Retinal pigment epithelial cell (primary cell): ENCODE data around the gene CCDC91.
A peak's percentile ranks its signal among the peaks of the same experiment; 100 is the strongest.
"Not testable (repeated sequence)": the region's sequence is repeated elsewhere in the genome, so short reads cannot be mapped to it uniquely, and the experiment has no call there.

ENCODE experiments used
- DNase-seq: peaks from one replicate; pipeline ENCODE4 v3.0.0-alpha.2; 2010; ENCODE audit warnings: low read depth
- H3K4me3 ChIP-seq: 2 replicates; pipeline ENCODE4 v1.5.1; 2011; ENCODE audit warnings: mild to moderate bottlenecking, low read length, control low read depth, moderate library complexity
- TF ChIP-seq, protein P1 (sequence below): conservative IDR thresholded peaks from 2 replicates; pipeline ENCODE4 v1.5.1; 2011; ENCODE audit warnings: low read depth, low read length, control low read depth, inconsistent platforms

The CCDC91 gene

DNA sequence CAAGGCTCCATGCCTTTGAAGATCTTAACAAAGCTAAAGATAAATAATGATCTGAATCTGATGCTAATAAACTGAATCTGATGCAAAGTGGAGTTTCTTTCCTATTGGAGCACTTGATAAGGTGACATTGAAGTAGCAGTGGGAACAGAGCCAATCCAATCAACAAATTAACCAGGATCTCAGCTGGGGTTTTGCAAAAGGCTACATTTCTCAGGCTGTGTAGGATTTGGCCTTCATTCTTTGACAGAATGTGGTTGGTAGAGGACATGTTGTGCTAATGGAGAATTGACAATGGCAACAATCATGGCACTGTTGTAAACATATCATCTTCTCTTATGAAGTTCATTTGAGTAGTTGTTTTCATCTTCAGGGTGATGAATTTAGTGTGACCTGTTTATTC is 164.9 kb downstream of the CCDC91 start:
- TF ChIP-seq, protein P1, sequence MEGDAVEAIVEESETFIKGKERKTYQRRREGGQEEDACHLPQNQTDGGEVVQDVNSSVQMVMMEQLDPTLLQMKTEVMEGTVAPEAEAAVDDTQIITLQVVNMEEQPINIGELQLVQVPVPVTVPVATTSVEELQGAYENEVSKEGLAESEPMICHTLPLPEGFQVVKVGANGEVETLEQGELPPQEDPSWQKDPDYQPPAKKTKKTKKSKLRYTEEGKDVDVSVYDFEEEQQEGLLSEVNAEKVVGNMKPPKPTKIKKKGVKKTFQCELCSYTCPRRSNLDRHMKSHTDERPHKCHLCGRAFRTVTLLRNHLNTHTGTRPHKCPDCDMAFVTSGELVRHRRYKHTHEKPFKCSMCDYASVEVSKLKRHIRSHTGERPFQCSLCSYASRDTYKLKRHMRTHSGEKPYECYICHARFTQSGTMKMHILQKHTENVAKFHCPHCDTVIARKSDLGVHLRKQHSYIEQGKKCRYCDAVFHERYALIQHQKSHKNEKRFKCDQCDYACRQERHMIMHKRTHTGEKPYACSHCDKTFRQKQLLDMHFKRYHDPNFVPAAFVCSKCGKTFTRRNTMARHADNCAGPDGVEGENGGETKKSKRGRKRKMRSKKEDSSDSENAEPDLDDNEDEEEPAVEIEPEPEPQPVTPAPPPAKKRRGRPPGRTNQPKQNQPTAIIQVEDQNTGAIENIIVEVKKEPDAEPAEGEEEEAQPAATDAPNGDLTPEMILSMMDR = no peak
- DNase-seq = no peak
- H3K4me3 ChIP-seq = no peak overlapping the region

DNA sequence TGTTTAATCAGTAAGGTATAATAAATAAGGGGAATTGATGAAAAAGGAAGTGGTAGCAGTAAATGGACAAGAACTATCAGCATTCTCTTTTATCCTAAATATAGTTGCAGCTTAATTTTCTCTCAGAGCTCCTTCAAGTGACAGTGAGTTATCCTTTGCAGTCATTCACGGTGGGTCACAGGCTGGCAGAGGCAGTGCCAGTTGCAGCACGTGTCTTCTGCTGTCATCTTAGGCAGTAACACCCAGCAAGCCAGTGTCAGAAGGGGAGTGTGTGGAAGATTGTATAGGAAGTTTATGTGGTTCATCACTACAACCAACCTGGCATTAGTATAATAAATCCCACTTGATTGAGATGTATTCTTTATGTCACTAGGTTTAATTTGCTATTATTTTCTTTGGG is 170.0 kb downstream of the CCDC91 start:
- TF ChIP-seq, protein P1 = no peak
- H3K4me3 ChIP-seq = no peak overlapping the region
- no peak for DNase-seq

DNA sequence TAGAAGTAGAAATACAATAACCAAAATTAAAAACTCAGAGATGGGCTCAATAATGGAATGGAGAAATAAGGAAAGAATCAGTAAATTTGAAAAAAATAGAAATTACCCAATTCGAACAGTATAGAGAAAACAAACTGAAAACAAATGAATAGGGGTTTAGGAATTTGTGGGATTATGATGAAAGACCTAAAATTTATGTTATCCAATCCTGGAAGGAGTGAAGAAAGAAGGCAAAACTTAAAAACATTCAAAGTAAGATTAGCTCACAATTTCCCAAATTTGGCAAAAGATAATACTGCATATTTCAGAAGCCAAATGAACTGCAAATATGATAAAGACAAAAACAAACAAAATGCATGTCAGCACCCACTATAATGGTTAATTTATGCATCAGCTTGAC is 177.1 kb downstream of the CCDC91 start:
- no peak overlapping the region for H3K4me3 ChIP-seq
- DNase-seq = no peak
- TF ChIP-seq, protein P1 = no peak

DNA sequence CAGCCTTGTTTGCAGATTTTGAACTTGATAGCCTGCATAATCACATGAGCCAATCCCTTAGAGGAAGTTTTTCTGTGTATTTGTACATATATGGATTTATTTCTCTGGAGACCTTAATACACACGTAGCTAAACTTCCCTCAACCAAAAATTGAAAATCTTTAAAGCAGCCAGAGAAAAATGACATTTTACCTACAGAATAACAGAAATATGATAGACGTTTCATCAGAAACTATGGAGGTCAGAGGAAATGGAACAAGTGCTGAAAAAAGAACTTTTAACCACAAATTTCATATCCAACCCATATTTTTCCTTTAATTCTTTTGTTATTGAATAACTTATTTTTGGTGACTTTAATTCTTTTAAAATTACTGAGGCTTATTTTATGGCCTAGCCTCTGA is 177.7 kb downstream of the CCDC91 start:
- no peak for DNase-seq
- no peak overlapping the region for H3K4me3 ChIP-seq
- TF ChIP-seq, protein P1 = no peak

DNA sequence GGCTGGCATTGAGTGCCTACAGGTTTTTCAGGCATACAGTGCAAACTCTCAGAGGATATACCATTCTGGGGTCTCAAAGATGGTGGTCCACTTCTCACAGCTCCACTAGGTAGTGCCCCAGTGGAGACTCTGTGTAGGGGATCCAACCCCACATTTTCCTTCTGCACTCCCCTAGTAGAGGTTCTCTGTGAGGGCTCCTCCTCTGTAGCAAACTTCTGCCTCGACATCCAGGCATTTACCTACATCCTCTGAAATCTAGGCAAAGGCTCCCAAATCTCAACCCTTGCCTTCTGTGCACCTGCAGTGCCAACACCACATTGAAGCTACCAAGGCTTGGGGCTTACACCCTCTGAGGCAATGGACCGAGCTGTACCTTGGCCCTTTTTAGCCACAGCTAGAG is 179.2 kb downstream of the CCDC91 start:
- TF ChIP-seq, protein P1 = no peak
- no peak overlapping the region for H3K4me3 ChIP-seq
- DNase-seq = no peak

DNA sequence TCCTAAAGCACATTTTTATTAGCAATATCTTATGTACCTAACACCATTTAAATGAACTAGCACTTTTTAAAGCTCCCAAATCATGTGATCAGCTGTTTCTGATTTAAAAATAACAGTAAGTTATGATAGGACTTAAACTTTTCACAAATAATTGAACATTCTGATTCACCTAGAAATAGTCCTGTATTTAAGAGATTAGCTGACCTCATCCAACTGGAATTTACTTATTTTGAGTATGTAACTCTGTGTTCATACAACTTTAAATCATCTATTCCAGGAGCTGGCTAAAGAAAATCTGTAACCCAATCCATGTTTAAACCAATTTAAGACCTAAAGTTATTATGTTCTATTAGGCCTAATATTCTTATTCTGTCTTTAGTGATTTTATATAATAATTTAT is 184.3 kb downstream of the CCDC91 start:
- TF ChIP-seq, protein P1 = no peak
- peak; percentile 85 for DNase-seq
- no peak overlapping the region for H3K4me3 ChIP-seq

DNA sequence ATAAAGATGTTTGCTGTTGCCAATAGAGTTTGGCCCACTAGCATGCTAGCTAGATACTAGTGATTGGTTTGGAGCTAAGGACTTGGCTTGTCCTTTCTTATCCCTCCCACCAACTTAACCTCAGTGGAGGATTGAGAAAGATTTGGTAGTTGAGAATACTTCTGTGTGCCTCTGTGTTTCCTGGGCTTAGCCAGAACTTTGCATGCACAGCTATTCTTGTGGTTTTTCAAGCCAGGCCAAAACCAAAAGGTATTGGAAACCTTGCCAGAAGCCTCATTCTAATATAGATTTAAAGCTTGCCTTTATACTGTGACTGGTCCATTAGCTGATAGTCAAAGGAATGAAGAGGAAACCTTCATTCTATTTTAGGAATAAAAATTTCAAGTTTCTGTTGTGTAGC is 188.5 kb downstream of the CCDC91 start:
- DNase-seq = peak; percentile 53
- TF ChIP-seq, protein P1 = no peak

DNA sequence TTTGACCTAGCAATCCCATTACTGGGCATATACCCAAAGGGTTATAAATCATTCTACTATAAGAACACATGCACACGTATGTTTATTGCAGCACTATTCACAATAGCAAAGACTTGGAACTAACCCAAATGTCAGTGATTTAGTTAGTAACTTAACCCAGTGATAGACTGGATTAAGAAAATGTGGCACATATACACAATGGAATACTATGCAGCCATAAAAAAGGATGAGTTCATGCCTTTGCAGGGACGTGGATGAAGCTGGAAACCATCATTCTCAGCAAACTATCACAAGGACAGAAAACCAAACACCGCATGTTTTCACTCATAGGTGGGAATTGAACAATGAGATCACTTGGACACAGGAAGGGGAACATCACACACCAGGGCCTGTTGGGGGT is 189.5 kb downstream of the CCDC91 start:
- DNase-seq, H3K4me3 ChIP-seq: not testable (repeated sequence)

More for the DNA sequence above, 188.5 kb downstream of the CCDC91 start:
- no peak overlapping the region for H3K4me3 ChIP-seq
